Measurements from ENCODE around the gene NUDT4. TPM values are rescaled to one million over a fixed set of nuclear protein-coding genes. Genes with fewer than 3 reads are reported as not detected.
A peak's percentile ranks its signal among the peaks of the same experiment; 100 is the strongest.
"Not testable (repeated sequence)": the region's sequence is repeated elsewhere in the genome, so short reads cannot be mapped to it uniquely, and the experiment has no call there.

Gene NUDT4
- total RNA-seq, 4 donors from 2014 or later: 16.0 to 33.8 (median 25.7) TPM

DNA sequence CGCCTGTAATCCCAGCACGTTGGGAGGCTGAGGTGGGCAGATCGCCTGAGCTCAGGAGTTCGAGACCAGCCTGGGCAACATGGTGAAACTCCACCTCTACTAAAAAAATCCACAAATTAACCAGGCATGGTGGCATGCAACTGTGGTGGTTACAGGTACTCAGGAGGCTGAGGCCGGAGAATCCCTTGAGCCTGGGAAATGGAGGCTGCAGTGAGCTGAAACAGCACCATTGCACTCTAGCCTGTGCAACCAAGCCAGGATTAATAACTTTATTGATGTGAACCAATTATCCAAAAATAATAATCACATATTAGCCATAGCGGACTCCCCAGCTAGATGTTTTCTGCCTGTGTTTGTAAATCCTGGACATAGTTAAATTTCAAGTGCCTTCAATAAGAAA is 1.8 kb upstream of the NUDT4 start:
- intact Hi-C loops (cut with DNase I): no loop called here
- Histone ChIP-seq H3K36me3 (no peaks in the 10 kb centered on the region), H3K4me3 (peak overlapping the region in 1 of 4 donors; percentile 93), H3K4me1 (peaks cover 17 to 37% (median 22%) of the 10 kb centered on the region in 3 donors), H3K27me3 (no peaks in the 10 kb centered on the region), H3K27ac (peak overlapping the region in 3 of 4 donors; percentile 93 to 97 (median 97)), H3K9me3 (no peaks in the 10 kb centered on the region)
- 92 to 98% methylated on average over 6 of the region's 6 CpGs for WGBS, 2 donors
- TF ChIP-seq, protein P1, sequence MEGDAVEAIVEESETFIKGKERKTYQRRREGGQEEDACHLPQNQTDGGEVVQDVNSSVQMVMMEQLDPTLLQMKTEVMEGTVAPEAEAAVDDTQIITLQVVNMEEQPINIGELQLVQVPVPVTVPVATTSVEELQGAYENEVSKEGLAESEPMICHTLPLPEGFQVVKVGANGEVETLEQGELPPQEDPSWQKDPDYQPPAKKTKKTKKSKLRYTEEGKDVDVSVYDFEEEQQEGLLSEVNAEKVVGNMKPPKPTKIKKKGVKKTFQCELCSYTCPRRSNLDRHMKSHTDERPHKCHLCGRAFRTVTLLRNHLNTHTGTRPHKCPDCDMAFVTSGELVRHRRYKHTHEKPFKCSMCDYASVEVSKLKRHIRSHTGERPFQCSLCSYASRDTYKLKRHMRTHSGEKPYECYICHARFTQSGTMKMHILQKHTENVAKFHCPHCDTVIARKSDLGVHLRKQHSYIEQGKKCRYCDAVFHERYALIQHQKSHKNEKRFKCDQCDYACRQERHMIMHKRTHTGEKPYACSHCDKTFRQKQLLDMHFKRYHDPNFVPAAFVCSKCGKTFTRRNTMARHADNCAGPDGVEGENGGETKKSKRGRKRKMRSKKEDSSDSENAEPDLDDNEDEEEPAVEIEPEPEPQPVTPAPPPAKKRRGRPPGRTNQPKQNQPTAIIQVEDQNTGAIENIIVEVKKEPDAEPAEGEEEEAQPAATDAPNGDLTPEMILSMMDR (IDR thresholded peaks at IDR 0.05): no peak
- TF ChIP-seq POLR2A (IDR thresholded peaks at IDR 0.05): no peak
- DNase-seq: no peak

DNA sequence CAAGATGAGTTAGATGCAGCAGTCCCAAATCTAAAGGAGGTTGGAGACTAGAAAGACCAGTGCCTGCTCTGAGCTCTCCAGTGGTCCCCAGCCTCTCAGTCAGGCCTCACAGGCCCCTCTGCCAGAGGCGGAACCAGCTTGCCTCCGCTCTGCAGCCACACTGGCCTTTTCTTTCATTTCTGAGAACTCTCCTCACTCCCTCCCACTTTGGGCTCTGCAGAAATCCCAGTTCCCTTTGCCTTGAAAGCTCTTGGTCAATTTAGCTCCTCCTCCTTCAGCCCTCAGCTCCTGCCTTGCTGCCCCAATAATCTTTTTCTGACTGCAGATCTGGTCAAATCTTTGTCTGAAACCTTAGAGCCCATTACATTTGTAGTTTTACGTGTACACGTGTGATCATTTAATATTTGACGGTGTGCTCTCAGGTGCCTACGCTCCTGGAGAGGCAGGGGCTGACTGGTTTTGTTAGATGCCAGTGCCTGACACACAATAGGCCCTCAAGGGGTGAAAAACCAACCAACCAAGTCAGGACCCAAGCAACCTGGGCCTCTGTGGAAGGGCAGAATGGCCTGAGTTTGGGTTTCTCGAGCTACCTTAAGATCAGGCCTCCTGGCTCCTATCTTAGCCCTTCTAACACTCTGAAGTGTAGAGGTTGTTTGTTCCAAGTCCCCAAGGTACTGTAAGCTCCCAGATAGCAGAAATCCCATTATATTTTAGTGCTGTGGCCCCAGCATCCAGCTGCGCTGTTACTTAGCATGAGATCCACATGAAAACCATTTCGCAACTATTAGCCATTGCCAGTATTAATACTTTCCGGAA is 1.1 kb upstream of the NUDT4 start:
- Histone ChIP-seq H3K4me1 (peaks cover 24 to 44% (median 28%) of the 10 kb centered on the region in 3 donors), H3K4me3 (peak overlapping the region in 3 of 4 donors; percentile 93 to 94 (median 93)), H3K27me3 (no peaks in the 10 kb centered on the region), H3K9me3 (no peaks in the 10 kb centered on the region), H3K27ac (peak overlapping the region in 3 of 4 donors; percentile 93 to 97 (median 97)), H3K36me3 (no peaks in the 10 kb centered on the region)
- intact Hi-C loops (cut with DNase I): no loop called here
- DNase-seq: no peak
- 45 to 87% methylated on average over 9 to 10 of the region's 10 CpGs for WGBS, 2 donors
- TF ChIP-seq POLR2A (IDR thresholded peaks at IDR 0.05): no peak
- TF ChIP-seq, protein P1 (IDR thresholded peaks at IDR 0.05): no peak

DNA sequence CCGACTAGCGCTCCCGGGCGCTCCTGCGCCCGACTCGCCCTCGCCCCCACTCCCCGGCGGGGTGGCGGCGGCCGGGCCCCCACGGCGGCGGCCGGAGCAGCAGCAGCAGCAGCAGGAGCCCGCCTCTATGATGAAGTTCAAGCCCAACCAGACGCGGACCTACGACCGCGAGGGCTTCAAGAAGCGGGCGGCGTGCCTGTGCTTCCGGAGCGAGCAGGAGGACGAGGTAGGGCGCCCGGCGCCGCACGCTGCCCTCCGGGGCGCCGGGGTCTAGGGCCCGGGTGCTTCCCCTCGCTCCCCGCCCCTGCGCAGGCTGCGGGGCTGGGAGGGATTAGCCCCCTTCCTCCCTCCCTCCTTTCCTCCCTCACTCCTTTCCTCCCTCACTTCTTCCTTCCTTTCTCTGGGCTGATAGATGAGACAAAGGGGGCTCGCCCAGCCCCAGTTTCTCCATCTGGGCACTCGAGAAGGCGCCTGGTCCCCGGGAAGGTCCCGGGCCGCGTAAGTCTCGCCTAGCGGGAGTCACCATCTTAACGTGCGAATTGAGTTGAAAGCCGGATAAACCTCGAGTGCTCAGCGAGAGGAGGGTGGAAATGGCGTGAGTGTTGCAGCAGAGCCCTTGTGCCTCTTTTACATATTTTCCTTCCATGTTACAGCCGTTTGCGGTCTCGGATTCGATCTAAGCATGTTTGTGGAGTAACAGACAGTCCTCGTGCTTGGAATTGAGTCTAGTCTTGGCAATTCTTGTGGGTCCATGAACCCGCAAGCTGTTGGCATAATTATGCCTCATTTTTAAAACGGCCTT is 672 bp downstream of the NUDT4 start:
- intact Hi-C loops (cut with DNase I); DNase-seq: not testable (repeated sequence)
- peaks cover 32 to 54% (median 33%) of the 10 kb centered on the region in 3 donors for H3K4me1 ChIP-seq

DNA sequence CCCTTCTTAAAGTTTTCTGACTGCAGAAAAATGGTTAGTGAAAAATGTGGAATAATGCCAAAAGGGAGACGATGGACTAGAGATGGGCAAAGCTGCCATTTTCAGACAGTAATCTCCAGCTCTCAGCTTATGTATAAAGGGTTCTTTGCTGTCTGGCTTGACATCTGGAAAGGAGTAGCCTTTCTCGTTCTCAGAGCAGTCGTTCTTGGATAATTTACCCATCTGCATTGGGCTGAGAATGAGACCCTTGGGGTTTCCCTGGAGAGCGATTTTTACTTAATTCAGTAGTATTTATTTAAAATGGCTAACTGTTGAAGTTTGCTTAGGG is 1.2 kb downstream of the NUDT4 start:
- H3K36me3 ChIP-seq: no peaks in the 10 kb centered on the region
- no peaks in the 10 kb centered on the region for H3K27me3 ChIP-seq
- WGBS, 2 donors: 0 to 1% methylated on average over 4 of the region's 4 CpGs
- peak overlapping the region; percentile 93 to 97 (median 96) for H3K27ac ChIP-seq
- peak overlapping the region; percentile 91 to 94 (median 93) for H3K4me3 ChIP-seq
- peaks cover 33 to 59% (median 37%) of the 10 kb centered on the region in 3 donors for H3K4me1 ChIP-seq
- no peak for TF ChIP-seq POLR2A (IDR thresholded peaks at IDR 0.05)
- TF ChIP-seq, protein P1 (IDR thresholded peaks at IDR 0.05): no peak
- intact Hi-C loops (cut with DNase I): no loop called here
- no peaks in the 10 kb centered on the region for H3K9me3 ChIP-seq
- no peak for DNase-seq

More for the DNA sequence above, 672 bp downstream of the NUDT4 start:
- WGBS, 2 donors: 0 to 1% methylated on average over 15 to 38 of the region's 64 CpGs
- not testable (repeated sequence) for H3K36me3 ChIP-seq, H3K27me3 ChIP-seq, H3K9me3 ChIP-seq
- TF ChIP-seq POLR2A (IDR thresholded peaks at IDR 0.05): peak in 1 of 4 donors; percentile 41
- H3K4me3 ChIP-seq: peak overlapping the region; percentile 91 to 94 (median 93)
- peak overlapping the region; percentile 93 to 97 (median 96) for H3K27ac ChIP-seq

DNA sequence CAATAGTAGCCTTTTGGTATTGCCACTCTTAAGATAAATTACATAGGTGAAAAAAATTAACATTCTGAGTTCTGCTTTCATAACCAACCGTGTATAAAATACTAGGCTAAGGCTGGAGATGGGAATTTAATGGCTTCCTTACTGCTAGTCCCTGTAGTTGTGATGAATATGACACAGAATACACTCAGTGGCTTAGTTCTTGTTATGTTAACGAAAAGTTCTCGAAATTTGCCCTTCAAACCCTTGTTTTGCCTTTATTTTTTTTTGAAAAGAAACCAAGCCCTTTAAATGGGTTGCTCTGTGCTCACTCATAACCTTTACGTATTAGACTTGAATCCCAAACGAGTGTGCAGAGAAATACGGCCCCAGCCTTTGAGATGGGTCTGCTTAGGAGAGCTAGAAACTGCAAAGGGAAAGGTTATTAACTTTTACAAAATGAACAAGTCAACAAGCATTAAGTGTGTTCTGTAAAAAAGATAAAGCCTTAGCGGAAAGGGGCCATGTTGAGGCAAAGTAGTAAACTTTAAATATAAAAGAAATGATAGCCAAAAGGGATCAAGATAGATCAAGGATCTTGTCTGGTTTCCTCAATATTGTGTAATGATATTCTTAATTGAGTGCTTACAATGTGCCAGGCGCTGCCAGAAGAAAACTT is 1.7 kb downstream of the NUDT4 start:
- intact Hi-C loops (cut with DNase I): no loop called here

More for the DNA sequence above, 1.7 kb downstream of the NUDT4 start:
- peak overlapping the region; percentile 91 to 94 (median 93) for H3K4me3 ChIP-seq
- DNase-seq: no peak
- TF ChIP-seq POLR2A (IDR thresholded peaks at IDR 0.05): no peak
- TF ChIP-seq, protein P1 (IDR thresholded peaks at IDR 0.05): no peak
- H3K36me3 ChIP-seq: no peaks in the 10 kb centered on the region
- H3K27me3 ChIP-seq: no peaks in the 10 kb centered on the region
- no peaks in the 10 kb centered on the region for H3K9me3 ChIP-seq
- WGBS, 2 donors: 2 to 7% methylated on average over 8 of the region's 8 CpGs
- peak overlapping the region; percentile 93 to 97 (median 96) for H3K27ac ChIP-seq
- H3K4me1 ChIP-seq: peaks cover 33 to 64% (median 38%) of the 10 kb centered on the region in 3 donors

Data from esophagus squamous epithelium (tissue), 5 donors.